ENCODE data around the gene GALNT7. TPM values are rescaled to one million over a fixed set of nuclear protein-coding genes. Genes with fewer than 3 reads are reported as not detected.

The GALNT7 gene
- total RNA-seq, 1 donor from 2014 or later: 6.1 TPM

- intact Hi-C loops (cut with micrococcal nuclease): loop anchor here (5.0 kb wide), 1 partner anchor 39 kb away; the partner anchor contains the start of gene HMGB2
- TF ChIP-seq CTCF (IDR thresholded peaks at IDR 0.05; ENCODE audit: borderline replicate concordance): no peak
- H3K4me1 ChIP-seq: peaks cover 82% of the 10 kb centered on the region
These were observed 202.9 kb downstream of the GALNT7 start for GRCh38 chr4:173371292-173372192.

More at GRCh38 chr4:173371292-173372192, 202.9 kb downstream of the GALNT7 start:
- H3K36me3 ChIP-seq: peaks cover 12% of the 10 kb centered on the region
- no peaks in the 10 kb centered on the region for H3K9me3 ChIP-seq (replicated peaks)
- no peaks in the 10 kb centered on the region for H3K27me3 ChIP-seq (ENCODE audit: low read depth)
- H3K27ac ChIP-seq (replicated peaks): peak overlapping the region; percentile 98
- H3K4me3 ChIP-seq: peak overlapping the region; percentile 90
- DNase-seq: peak; percentile 79

Small RNAs within 50 kb of the gene (microRNA-seq; reads per million reads assigned to microRNA genes)
- gene MIR548T: not detected

Other genes with a start within 250 kb of the GALNT7 start
- gene HMGB2, start 165.5 kb downstream of the GALNT7 start, total RNA-seq: 39.4 TPM
- 16.5 TPM for gene SAP30, start 202.1 kb downstream of the GALNT7 start, total RNA-seq
- gene SCRG1, start 230.3 kb downstream of the GALNT7 start, total RNA-seq: 0.41 TPM